Measurements from ENCODE around the gene F5. TPM values are rescaled to one million over a fixed set of nuclear protein-coding genes. Genes with fewer than 3 reads are reported as not detected.
"Not testable (repeated sequence)": the region's sequence is repeated elsewhere in the genome, so short reads cannot be mapped to it uniquely, and the experiment has no call there.

F5 gene
- total RNA-seq, 1 donor from 2014 or later: 11.8 TPM

DNA sequence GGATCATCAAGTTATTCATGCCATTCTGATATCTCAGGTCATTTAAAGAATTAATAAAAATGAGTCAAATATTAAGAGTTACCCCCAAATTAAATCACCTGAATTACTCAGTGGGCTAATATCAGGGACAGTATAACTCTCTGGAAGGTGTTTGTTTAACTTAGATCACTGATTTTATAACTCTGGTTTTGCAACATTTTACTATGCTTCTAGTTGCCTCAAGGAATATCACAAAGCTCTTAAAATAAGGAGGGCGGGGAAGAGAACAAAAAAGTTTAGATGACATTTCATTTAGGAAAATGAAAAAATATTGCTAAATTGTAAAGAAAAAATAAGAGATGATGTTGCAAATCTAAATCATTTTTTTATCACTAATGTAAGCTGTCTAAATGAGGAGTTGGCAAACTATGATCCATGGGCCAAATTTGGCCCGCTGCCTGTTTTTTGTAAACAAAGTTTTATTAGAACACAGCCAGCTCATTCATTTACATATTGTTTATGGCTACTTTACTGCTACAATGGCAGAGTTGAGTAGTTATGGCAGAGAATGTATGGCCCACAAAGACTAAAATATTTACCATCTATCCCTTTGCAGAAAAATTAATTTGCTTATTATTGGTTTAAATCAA is 68.6 kb downstream of the F5 start:
- DNase-seq (no peak), ATAC-seq (no peak)
- intact Hi-C loops (cut with micrococcal nuclease): no loop called here

DNA sequence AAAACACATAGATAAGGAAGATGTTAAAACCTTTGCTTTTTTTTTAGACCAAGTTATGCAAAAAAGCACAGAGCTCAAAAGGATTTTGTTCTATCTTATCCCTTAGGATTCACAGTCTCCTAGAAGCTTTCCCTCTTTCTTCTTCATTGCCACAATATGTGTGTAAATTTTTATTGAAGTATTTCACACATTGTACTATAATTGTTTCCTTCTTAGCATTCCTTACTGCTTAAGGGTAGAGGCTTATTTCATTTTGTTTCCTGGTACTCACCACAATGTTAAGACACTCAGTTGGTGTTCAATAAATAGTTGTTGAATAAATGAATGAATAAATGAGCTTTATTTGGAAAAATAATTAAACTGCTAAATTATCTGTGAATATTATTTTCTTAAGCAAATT is 70.6 kb downstream of the F5 start:
- intact Hi-C loops (cut with micrococcal nuclease): no loop called here
- ATAC-seq (no peak), DNase-seq (no peak)

DNA sequence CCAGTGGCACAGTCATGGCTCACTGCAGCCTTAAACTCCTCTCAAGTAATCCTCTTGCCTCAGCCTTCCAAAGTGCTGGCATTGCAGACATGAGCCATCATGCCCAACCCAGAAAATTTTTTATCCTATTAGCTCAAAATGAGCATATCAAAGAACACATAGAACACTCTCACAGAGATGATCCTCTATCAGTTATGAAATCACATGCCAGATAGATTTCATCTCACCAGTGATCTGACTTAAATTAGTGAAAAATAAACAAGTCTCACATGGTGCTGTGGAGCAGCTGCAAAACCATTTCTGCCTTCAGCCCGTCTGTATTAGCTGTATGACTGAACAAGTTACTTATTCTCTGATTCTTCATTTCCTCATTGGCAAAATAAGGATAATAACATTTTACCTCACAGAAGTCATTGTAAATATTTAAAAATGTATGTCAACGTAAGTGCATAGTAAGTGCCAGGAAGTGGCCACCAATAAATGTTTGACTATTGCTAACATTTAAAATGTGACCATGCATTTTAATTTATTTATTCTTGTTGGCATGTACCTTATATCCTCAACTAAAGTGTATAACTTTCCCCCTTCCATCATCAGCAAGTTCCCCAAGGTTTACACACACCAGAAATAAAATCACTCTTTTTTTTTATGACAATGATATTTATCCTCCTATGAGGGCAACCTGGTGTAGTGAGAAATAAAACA is 71.6 kb downstream of the F5 start:
- intact Hi-C loops (cut with micrococcal nuclease): no loop called here
- DNase-seq (no peak), ATAC-seq (no peak)

DNA sequence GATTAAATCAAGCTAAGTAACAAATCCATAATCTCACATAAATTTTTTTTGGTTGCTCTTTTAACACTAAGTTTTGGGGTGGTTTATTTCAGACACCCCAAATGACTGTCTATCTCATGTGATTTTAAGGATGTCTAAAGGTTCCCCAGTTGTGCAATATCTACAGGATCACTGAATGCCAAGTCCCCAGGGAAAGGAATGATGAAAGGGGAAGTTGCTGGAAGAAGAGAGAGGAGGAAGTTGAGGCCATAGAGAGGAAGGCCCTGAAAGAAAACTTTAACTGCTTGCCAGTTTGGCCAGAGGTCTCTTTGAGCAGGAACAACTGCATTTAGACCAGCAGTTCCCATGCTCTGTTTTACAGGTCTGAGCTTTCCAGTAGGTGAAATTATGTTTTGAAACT is 73.1 kb downstream of the F5 start:
- ATAC-seq: peak; percentile 53
- intact Hi-C loops (cut with micrococcal nuclease): no loop called here

DNA sequence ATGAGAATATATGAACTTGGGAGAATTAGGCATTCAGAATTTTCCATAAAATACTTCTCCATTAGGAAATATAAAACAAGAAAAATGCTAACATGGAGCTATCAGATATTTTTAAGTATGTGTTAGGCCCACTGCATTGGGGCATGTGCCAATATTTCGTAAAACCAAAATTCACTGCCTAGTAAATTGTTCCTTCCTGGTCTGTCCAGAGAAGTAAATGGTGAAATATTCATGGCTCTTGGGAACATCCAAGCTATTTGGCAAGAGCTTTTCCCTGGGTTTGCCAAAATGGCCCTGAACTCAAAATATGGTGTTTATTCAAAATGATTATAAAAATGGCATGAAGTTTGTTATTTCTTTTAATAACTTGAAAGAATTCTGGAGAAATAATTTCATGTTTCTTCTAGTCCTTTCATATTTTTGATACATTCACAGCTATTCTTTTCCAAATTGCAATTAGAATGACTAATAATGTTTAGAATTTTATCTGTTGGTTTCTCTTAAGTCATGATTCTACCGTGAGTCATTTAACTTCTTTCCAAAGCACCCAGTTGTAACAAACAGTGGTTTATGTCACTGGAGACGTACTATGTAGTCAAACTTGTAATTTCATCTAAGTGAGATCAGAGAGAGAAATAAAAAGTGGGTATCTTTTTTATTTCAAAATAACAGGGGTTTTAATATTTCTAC is 74.8 kb downstream of the F5 start:
- ATAC-seq: peak; percentile 88
- DNase-seq: no peak
- intact Hi-C loops (cut with micrococcal nuclease): no loop called here

More for the DNA sequence above, 73.1 kb downstream of the F5 start:
- no peak for DNase-seq

DNA sequence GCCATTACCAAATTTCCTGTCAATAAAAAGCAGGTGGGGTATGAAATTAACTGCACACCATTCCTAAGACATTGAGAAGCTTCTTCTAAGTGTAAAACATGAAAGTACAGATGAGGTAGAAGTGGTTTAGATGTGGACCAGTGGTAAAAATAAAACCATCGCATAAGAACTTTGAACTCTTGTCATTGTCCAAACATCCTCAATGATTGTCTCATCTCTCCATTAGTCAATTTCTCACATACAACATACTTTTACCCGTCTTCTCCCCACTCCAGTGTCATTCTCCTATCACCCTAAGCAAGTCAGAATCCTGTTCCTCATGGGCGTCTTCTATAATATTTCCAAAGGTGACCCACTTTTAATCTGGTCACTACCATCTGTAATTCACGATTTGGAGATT is 76.2 kb downstream of the F5 start:
- ATAC-seq: no peak
- no peak for DNase-seq
- intact Hi-C loops (cut with micrococcal nuclease): no loop called here

DNA sequence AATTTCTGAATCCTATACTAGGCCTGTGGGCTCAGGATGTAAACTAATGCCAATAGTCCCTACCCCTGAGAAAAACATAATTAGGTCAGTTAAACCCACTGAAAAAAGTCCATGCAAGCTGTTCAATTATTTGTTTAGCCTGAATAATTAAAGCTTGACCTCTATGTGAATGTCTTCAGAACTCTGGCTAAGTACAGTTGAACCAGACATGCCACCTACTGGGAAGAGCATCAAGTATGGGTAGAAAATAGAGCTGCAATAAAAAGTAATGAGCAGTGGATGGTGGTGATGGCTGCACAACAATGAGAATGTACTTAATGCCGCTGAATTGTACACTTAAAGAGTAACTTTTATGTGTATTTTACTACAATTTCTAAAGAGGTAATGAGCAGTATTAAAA is 76.9 kb downstream of the F5 start:
- no peak for DNase-seq
- ATAC-seq: peak; percentile 66
- intact Hi-C loops (cut with micrococcal nuclease): no loop called here

DNA sequence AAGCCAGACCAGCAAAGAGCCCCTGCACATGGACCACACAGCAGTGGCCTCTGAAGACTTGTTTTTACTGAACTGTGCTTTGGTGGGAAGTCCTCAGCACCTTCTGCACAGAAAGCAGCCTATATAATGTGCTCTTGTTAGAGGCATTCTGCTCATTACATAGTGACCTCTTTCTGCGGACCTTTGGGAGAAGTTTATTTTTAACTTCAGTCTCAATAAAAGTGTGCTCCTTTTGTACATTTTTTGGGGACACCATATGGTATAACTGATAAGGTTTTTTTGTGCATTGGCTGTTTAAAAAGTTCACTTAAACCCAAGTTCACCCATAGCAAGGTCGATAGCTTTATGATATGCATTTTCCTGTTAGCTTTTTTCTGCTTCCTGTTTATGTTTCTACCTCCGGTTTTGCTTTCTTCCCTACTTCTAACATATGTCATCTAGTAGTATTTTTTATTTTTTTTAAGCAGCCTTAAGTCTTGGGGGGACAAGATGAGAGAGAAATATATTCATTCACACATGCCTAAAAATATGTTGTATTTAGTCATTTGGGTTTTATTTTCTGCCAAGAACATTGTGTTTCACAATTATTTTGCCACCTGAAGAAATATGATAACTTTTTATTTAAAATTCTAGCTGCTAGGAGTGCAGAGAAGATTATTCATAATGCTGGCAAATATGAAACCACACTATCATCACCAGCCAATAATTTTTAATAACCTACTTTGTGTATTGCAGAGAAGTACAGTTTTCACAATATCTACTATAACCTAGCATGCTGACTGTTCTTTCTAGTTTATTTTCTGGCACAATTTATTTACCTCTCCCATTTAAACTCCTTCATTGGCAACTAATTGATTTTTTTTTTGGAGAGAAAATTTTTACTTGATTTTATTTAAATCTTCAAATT is 77.6 kb downstream of the F5 start:
- no peak for ATAC-seq
- no peak for DNase-seq
- intact Hi-C loops (cut with micrococcal nuclease): no loop called here

DNA sequence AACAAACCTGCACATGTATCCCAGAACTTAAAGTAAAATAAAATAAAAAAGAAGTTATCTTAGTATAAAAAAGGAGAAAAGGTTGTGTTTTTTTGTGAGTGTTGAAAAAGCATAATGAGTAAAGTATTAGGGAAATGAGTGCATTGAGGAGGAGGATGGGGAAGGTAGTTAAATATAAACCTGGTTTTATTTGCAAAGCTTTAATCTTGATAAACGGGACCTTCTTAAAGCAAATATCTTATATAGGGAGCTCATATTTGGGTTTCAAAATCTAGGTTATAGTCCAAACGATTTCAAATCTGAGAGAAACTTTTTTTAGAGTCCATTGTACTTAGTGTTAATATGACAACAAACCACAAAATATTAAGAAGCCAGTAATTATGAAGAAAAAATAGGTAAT is 78.9 kb downstream of the F5 start:
- no peak for ATAC-seq
- intact Hi-C loops (cut with micrococcal nuclease): no loop called here
- DNase-seq: no peak

DNA sequence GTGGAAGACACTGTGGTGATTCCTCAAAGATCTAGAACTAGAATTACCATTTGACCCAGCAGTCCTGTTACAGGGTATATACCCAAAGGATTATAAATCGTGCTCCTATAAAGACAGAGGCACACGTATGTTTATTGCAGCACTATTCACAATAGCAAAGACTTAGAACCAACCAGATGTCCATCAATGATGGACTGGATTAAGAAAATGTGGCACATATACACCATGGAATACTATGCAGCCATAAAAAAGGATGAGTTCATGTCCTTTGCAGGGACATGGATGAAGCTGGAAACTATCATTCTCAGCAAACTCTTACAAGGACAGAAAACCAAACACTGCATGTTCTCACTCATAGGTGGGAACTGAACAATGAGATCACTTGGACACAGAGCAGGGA is 82.7 kb downstream of the F5 start:
- ATAC-seq; intact Hi-C loops (cut with micrococcal nuclease); DNase-seq: not testable (repeated sequence)

DNA sequence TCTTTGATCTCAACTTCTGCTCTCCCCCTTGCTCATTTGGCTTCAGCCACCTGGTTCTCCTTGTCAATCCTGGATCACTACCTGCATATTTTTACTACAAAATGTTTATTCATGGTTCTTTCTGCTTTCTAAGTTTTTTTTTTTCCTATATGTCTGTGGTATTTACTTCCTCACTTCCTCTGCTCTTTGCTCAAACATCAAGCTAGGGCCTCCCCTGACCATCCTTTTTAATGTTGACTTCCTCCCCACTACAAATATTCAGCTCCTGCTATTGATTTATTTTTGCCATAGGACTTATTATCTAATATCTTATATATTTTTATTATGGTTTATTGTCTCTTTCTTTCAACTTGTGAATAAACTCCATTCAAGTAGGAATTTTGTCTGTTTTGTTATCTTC is 86.5 kb downstream of the F5 start:
- ATAC-seq (no peak), DNase-seq (no peak)
- intact Hi-C loops (cut with micrococcal nuclease): no loop called here

DNA sequence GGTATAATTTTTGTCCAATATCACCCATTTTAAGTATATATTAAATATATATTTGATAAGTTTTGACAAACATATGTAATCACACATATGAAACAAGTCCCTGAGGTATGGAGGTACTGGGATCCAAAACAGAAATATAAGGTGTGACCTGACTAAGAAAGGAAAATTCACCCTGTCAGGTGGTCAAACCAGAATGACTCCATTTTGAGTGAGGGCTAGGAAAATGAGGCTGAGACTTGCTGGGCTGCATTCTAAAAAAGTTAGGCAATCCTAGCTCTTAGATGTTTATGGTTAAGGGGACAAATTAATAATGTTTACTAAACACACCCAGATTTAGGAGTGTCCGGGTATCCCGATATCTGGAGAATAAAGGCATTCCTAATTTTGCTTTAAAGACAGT is 89.0 kb downstream of the F5 start:
- DNase-seq (no peak), ATAC-seq (no peak)
- intact Hi-C loops (cut with micrococcal nuclease): no loop called here

DNA sequence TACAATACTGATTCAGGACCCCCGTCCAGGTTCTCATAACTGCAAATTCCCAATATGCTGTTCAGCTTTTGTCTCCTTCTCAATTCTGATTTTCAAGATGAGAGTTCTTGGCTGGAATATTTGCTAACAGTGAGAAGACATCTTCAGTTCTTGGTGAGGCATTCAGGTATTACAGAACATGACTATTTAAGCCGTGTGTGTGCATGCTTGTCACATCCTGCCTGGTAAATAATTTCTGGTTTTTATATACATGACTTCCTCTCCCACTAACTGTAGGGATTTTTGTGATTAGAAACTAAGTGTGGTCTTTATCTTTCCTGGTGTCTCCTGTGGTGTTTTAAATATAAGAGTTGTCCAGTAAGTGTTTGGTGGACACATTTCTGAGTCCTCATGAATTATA is 90.4 kb downstream of the F5 start:
- ATAC-seq (no peak), DNase-seq (no peak)
- intact Hi-C loops (cut with micrococcal nuclease): no loop called here

DNA sequence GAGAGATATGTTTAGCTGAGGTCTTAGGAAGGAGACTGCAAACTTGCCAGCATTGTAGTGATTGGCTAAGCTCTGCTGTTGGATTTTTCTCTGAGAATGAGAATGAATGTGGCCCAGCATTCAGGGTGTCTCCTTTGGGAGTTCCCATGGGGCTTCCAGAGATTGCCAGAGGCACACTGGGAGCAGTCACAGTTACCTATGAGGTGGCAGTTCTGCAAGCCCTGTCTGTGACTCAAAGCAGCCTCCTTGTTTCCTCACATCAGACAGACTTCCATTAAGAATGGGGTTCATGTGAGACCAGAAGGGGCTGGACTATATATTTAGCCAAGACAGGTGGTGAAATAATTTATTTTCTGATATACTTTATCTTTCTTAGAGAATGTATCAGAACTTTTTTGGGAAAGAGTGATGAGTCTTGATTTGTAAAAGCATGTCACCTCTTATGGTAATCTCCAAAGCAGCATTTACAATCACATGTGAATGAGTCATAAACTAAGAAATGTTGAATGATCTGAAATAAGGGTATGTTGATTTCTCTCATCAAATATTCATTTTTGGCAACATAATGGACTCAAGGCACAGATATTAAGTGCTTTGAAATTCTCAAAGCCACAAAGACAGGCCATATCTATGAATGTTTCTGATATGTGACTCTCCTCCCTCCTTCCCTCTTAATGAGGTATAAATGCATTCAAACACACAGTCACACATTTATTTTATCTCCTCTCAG is 91.1 kb downstream of the F5 start:
- no peak for ATAC-seq
- intact Hi-C loops (cut with micrococcal nuclease): no loop called here
- no peak for DNase-seq

DNA sequence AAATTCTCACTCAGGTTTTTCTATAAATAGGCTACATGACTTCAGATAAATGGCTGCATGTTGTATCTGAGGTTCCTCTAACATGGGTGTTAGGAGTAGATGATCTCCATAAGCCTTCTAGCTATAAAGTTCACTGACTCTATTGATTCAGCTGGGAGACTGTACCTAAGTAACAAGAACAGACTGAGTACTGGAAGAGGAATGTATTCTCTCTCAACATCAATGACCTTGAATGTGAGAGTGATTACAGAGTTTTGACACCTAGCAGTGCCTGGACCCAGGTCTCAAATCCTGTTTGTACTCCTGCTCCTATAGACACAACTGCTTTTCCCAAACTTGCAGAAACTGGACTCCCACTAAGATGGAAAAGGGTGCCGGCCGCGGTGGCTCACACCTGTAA is 91.9 kb downstream of the F5 start:
- no peak for DNase-seq
- no peak for ATAC-seq
- intact Hi-C loops (cut with micrococcal nuclease): no loop called here

DNA sequence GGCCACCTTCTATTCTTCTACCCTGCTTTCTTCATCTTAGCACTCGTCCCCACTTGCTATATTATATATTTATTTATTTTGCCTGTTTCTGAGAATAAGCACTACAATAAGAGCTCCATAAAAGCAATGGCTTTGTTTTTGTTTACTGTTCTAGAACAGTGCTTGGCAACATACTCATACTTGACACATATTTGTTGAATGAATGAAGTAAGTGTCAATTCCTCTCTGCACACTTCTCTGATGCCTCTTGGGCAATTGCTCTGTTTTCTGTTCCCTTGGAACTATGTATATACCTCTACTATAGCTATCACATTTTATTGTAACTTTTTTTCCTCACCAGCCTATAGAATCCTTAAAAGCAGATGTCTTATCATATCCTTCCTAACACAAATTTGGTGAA is 93.0 kb downstream of the F5 start:
- no peak for DNase-seq
- intact Hi-C loops (cut with micrococcal nuclease): no loop called here
- ATAC-seq: no peak

DNA sequence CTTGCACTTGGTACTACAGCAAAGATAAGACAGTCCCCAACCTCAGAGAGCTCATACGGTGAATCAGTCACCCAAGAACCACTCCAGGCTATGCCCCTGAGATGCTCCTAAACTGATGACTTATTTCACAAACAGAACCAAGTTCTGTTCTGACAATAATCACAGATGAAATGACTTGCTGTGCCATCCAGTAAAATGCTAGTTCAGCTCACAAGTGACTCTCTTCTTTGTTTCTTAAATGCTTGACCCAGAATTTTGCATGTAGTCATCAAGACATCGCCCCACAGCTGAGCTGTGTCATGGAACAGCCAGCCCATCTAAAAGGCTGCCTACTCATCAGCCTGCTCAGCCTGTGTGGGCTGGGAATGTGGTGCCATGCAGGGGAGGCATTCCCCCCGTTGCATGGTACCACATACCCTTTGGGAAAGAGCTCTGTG is 94.4 kb downstream of the F5 start:
- DNase-seq (no peak), ATAC-seq (no peak)
- intact Hi-C loops (cut with micrococcal nuclease): loop anchor here (2.0 kb wide), 1 partner anchor 17 kb away; no protein-coding TSS in a partner anchor

DNA sequence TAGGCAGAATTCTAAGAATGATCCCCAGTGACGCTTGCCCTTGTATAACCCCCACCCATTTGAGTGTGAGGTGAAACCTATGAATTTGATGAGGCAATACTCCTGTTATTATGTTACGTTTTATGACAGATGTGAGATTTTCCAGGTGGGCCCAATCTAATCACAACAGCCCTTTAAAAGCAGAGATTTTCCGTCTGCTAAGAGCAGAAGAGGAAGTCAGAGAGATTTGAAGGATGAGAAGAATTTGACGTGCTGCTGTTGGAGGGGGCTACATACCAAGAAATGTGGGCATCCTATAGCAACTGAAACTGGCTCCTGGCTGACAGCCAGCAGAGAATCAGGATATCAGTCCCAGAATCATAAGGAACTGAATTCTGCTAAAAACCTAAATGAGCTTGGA is 98.1 kb downstream of the F5 start:
- DNase-seq (no peak), ATAC-seq (no peak)
- intact Hi-C loops (cut with micrococcal nuclease): no loop called here

DNA sequence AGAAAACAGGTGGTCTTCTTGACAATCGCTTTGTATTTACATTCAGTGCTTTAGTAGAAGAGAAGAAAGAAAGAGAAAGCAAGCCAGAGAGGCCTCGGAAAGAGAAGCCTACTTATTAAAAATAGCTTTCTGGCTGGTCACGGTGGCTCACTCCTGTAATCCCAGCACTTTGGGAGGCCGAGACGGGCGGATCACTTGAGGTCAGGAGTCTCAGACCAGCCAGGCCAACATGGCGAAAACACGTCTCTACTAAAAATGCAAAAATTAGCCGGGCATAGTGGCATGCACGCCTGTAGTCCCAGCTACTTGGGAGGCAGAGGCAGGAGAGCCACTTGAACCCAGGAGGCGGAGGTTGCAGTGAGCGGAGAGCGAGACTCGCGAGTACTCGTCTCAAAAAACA is 98.7 kb downstream of the F5 start:
- ATAC-seq: no peak
- intact Hi-C loops (cut with micrococcal nuclease): no loop called here
- DNase-seq: peak; percentile 30
